GM21619 (cell line): ENCODE data around the gene DLGAP4.

Source experiments
- ATAC-seq: cut with Tn5 transposase; IDR thresholded peaks from one replicate; pipeline ENCODE4 v1.9.1; 2021; ENCODE audit not compliant: unreplicated experiment

Gene DLGAP4

DNA sequence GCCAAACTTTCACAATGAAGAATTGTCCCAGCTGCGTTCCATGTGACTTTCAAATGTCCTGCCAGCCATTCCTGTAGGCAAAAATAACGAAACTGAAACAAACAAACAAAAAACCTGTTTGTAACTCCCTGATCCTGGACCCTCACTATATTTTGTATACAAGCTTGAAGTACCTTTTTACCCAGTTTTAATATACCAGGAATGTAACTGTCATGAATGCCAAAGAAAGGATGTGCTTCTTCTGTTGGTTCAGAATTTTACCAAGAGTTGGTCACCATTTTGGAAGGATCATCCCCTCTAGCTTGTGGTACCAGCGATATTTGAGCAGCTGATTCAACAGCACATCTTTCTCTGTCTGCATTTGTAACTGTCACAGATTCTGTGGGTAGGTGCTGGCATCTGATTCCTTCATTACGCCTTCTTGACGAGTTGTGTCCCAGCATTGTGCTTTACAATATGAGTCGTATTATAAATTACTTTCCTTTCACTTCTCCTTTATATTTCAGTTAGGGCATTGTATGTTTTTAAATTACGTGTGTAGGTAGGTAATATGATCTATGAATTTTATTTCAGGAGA is 93.9 kb downstream of the DLGAP4 start:
- no peak for ATAC-seq

DNA sequence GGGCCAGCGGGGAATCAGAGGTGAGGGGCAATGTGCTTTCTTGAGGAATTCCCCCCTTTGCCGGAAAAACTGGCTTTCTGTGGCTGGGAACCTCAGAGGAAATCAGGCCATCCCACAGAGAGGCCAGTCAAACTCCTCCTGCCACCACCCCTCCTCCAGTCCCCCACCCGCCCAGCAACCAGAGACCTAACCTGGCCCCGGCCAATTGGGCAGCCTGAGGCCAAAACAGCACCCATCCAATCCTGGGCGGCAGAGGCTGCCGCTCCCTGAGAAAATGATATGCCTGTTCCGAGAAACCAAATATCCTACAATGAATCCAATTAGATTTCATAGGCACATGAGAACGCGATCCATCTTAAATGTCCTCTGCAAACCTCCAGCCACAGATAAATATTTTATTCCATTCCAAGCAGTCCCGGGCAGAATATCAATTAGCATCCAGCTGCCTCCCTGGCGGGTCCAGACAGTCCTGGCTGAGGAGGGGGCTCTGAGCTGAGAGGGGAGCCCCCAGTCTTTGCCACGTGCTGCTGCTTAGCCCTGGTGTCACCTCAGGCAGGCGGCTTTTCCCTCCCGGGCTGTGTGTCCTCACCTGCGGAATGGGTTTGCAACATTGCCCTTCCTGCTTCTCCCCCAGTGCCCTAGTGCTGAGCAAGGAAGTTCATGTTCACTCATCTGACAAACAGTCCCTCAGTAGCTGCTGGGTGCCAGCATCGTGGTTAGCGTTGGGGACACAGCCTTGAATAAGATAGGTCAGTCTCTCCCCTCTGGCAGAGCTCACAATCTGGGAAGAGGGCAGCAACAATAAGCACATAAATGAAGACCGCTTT is 95.0 kb downstream of the DLGAP4 start:
- ATAC-seq, result no peak

DNA sequence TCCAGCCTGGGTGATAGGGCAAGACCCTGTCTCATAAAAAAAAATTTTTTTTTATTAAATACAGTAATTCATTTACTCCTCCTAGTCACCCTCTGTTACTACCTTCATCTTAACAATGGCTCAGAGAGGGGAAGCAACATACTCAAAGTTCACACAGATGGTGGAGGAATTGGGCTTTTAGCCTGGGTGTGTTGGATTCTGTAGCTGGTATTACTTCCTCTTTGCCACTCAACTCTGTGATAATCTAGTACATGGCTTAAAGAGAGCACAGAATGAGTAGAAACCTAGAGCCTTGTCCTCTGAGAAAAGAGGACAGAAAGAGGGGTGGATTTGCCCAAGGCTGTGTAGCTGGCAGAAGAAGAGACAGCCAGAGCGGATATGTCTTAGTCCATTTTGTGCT is 96.6 kb downstream of the DLGAP4 start:
- ATAC-seq, result no peak

DNA sequence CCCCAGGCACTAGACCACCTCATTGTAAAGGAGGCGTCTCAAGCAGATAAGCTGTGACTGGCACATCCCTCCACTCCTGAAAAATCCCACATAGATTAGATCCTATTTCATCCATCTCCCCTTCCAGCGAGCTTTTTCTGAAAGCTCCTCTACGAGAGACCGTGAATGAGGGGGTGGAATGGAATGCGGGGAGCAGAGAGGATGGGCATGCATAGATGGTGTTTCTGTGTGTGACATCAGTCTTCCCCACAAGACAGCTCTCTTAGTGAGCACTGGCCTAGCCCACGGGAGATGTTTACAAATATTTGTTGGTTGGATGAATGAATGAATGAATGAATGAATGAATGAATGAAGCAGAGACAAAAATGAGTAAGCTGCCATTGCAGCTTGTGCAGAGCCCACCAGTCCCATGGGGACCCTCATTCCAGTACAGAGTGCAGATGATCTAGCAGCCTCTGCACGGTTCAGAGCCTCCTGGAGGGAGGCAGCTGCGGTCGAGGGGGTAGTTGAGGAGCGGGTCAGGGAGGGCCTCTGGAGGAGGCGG is 98.4 kb downstream of the DLGAP4 start:
- ATAC-seq, result no peak

DNA sequence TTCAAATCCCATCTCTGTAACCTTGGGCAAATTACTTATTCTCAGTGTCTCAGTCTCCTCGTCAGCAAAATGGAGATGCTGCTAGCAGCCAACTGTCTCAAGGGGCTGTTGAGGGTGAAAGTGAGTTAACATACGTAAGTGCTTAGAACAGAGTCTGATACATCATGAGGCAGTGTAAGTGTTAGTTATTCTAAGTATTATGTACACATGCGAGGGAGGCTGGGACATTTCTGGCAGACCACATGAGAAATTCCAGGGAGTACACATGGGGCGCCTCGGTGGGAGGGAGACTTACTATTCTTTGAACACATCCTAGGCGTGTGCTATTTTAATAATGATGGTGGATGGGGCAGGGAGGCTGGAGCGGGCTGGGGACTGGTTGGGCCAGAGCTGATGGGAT is 99.1 kb downstream of the DLGAP4 start:
- ATAC-seq, result no peak

DNA sequence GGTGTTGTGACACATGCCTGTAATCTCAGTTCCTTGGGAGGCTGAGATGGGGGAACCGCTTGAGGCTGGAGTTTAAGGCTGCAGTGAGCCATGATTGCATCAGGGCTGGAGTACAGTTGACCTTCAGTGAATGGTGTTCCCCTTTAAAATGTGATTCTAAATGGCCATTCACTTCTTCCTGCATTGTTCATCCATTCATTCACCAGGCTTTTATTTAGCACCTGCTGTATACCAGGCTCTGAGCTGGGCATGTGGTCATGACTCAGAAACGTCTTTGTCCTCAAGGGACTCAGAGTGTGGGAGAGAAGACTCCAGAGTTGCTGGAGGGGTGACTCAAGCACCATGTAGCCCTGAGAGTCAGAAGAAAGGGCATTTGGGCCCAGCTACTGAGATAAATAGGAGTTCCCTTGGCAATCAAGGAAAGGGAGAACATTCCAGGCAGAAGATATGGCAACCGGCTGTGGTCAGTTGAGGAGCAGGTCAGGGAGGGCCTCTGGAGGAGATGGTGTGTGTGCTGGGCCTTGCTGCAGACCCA is 101.1 kb downstream of the DLGAP4 start:
- no peak for ATAC-seq

DNA sequence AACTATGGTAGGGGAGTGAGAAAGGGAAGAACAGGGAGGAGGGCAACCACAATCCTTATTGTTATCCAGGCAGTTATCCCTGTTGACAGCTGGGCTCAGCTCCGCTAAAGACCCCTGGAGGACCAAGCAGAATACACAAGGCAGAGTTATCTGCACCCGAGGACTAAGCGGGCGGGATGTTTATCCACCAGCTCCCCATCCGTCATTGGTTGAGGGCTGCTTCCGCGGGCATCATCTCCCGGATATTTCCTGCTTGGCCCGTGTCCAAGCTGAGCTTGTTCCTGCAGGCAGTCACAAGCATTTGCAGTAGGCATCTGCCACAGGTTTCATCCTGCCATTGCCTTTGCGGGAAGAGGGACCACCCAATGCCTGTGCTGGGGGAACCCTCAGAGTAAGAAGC is 102.1 kb downstream of the DLGAP4 start:
- ATAC-seq, result no peak

DNA sequence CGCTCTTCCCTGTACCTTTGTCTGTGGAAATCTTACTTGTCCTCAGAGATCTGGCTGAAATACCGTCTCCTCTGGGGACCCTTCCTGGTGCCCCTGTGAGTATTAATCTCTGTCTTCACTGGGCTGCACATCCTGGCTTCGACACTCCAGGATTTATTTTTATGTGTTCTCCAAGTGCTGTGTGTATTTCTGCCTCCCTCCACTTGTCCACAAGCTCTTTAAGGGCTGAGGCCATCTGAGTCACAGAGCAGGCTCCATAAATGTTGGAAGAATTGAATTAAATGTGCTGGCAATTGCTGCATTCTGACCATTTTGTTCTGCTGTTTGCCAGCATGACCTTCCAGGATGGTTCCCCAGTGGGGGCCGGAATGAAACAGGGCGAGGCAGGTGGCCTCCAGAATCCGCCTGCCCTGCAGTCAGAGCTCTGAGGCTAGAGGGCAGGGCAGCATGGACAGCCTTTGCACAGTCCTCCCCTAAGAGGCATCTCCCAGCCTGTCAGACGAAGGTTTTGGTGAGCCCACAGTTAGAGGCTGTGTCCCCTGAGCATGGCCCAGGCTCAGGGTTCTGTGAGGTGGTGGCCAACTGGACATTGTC is 105.8 kb downstream of the DLGAP4 start:
- no peak for ATAC-seq

DNA sequence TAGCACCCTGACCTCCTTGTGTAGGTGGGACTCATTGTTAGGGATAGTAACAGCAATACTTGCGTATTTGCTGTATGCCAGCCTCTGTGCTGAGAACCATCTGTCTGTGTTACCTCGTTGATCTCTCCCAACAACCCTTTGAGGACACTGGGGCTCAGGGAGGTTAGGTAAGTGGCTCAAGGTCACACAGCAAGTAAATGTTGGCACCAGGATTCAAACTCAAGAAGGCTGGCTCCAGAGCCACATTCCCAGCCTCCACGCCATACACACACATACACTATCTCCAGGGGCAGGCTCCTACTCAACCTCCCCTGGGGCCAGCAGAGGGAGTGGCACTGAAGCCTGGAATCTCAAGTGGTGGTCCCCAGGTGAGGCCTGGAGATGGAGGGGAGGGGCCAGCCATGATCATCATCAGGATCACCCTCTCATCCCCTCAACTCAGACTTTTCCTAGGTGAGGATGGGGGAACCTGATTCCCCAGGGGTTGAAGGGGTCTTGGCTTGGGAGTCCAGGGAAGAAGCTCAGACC is 109.4 kb downstream of the DLGAP4 start:
- no peak for ATAC-seq

DNA sequence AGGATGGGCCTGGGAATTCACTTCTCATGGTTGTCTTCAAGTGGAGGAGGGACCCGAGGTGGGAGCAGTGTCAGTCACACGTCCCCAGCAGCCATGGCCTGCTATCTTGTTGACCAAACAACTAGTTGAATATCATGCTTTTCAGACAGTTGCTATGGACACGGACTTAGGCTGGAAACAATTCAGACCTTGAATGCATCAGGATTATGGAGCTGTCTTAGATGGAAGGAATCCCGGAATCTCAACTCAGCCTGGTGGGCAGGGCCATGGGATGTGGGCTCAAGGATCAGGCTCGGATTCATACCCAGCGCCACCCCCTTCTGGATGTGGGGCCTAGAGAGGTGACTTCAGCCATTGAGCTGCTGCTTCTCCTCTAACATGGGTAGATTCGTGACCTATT is 112.6 kb downstream of the DLGAP4 start:
- ATAC-seq, result no peak

DNA sequence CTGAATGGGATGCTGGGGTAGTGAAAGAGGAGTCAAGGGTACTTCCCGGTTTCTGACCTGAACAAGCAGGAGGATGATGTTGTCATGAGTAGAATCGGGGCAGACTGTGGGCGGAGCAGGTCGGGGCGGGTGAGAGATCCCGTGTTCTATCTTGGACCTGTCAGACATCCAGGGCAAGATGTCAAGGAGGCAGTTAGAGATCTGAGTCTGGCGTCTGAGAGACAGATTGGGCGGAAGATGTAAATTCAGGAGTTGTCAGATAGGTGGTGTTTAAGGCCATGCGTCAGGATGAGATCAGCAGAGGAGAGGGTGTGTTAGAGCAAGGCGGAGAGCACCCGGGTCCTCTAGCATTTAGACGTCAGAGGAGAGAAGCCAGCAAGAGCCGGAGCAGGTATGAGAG is 115.5 kb downstream of the DLGAP4 start:
- ATAC-seq, result no peak

DNA sequence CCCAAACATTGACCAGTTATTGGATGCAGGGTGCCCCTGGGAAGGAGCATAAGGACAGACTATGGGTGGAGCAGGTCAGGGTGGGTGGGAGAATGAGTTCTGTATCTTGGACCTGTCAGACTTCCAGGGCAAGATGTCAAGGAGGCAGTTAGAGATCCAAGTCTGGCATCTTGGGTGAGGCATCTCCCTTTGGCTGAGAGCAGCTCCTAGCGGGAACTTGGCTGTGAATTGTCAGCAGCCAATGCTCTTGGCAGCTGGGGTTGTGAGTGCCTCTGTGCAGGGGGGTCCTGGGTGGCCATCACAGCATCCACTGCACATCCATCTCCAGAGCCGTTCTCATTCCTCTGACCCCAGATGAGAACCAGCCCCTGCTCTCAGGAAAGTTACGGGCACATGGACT is 118.2 kb downstream of the DLGAP4 start:
- no peak for ATAC-seq

DNA sequence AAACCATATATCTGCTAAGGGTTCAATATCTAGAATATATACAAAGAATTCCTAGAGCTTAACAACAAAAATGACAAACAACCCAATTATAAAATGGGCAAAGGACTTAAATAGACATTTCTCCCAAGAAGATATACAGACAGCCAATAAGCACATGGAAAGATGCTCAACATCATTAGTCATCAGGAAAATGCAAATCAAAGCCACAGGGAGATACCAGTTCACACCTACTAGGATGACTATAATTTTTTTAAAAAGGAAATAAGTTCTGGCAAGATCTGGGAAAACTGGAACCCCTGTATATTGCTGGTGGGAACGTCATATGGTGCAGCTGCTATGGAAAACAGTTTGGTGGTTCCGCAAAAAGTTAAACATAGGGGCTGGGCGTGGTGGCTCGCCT is 119.0 kb downstream of the DLGAP4 start:
- no peak for ATAC-seq

DNA sequence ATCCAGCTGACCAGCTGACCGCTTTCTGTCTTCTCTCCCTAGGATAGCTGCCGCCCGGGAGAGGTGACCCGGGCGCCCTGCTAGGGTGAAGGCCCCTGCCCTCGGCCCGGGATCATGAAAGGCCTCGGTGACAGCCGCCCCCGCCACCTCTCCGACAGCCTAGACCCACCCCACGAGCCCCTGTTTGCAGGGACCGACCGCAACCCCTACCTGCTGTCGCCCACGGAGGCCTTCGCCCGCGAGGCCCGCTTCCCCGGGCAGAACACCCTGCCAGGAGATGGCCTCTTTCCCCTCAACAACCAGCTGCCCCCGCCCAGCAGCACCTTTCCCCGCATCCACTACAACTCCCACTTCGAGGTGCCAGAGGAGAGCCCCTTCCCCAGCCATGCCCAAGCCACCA is 125.5 kb downstream of the DLGAP4 start:
- ATAC-seq, result no peak

DNA sequence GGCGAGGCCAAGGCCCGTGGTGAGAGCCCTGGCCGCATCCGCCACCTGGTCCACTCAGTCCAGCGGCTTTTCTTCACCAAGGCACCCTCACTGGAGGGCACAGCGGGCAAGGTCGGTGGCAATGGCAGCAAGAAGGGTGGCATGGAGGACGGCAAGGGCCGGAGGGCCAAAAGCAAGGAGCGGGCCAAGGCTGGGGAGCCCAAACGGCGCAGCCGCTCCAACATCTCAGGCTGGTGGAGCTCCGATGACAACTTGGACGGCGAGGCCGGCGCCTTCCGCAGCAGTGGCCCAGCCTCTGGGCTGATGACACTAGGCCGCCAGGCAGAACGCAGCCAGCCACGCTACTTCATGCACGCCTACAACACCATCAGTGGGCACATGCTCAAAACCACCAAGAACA is 126.0 kb downstream of the DLGAP4 start:
- ATAC-seq, result no peak

DNA sequence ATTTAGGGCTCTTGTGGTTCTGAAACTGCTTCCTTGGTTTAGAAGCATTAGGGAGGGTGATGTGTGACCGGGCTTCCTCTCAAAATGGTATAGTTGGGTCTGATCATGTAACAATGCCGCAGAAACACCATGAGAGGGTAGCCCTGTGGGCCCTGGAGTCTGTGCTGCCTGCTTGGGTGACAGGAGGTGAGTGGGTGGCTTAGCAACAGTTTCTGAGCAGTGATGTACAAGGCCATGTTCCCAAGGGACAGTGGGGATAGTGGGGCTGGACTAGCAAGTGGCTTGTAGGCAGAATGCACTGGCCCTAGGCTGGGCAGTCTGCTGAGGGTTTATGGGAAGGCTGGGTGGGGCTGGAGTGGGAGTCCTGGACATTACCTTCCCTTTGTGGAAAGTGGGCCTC is 128.2 kb downstream of the DLGAP4 start:
- ATAC-seq, result no peak

DNA sequence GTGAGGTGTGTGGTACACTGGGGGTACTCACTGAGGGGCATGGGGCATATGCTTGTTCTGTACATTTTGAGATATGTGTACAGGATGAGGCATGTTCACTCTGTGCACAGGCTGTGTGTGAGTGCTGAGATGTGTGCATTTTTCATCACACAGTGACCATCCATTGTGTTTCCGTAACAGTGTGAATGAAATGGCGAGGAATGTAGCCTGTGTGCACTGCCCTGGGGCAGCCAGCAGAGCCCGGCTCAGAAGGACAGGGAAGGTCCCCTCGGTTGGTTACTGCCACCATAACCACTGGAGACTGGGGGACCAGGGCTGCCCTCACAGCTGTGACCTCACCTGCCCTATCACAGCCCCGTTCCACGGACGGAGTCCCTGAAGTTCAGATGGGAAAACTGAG is 129.0 kb downstream of the DLGAP4 start:
- ATAC-seq, result no peak

DNA sequence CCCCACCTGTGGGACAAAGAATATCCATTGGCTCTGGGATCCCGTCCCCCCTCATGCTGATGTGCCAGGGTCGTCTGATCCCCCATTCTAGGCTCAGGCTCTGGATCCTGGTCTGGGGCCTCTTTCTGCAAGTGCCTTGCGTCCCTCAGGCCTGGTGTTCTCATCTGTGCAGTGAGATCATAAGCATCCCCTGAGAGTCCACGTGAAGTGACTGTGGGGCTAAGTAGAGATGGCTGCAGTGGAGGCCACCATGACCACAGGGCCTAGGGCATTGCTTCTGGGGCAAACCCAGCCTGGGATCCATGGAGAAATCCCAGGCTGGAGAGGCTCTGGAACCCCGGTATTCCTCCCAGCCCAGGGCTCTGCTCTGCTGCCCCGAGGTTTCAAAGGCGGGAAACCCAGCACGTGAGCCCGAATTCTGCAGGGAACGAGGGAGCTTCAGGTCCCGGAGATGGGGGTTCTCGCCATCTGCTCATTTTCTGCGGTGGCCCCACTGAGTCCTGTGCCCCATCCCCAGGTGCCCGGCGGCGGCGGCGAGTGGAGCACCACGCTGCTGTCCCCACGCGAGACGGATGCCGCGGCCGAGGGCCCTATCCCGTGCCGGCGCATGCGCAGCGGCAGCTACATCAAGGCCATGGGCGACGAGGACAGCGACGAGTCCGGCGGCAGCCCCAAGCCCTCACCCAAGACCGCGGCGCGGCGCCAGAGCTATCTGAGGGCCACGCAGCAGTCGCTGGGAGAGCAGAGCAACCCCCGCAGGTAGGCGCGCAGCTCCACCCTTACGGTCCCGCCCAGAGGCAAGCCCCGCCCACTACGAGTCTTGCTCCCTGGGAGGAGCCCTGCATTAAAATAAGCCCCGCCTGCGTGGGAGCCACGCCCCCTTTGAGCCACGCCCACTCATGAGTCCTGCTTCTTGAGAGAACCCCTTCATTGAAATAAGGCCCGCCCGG is 129.7 kb downstream of the DLGAP4 start:
- ATAC-seq, result no peak

DNA sequence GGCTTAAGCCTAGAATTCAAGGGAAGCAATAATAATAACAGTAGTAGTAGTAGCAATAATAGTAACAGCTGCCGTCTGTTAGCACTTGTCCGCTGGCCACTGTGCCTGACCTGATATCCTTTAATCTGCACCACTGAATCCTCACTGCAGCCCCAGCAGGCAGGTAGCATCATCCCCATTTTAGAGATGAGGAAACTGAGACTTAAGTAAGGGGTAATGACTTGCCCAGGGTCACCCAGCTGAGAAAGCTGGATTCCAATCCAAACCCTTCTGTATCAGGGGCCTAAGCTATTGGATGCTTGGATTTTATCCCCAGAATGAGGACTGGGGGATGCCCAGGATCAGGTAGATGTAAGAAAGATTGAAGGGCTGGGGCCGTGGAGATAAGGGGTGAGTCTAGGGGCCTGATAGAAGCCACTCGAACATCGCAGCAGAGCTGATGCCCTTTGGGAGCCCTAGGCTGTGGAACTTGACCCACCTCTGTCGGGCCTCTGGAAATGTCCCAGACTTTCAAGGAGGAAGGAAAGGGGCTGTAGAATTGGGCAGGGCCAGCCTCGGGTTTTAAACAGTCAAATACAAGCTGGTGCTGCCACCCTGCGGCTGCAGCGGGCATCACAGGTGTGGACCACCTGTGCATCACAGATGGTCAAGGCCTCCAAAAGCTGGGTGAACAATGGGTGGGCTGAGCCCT is 133.0 kb downstream of the DLGAP4 start:
- ATAC-seq, result no peak

DNA sequence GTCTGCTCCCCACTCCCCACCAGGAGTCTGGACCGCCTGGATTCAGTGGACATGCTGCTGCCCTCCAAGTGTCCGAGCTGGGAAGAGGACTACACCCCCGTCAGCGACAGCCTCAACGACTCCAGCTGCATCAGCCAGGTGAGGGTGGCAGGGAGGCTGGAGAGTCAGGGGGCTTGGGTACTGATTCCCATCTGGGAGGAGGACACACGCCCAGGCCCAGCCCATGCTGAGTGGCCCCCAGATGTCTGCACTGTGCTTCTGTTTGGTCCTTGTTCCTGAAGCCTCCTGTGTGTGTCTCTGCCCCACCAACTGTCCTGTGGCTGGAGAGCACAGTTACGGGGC is 133.6 kb downstream of the DLGAP4 start:
- no peak for ATAC-seq
